Natural killer cell (primary cell): ENCODE results near the gene ENTPD7. TPM values are rescaled to one million over a fixed set of nuclear protein-coding genes. Genes with fewer than 3 reads are reported as not detected.

Experiments used
- ATAC-seq, 3 donors: fragments of 150-1000 bp in 2 of 3; fragments of 200-7000 bp in 1 of 3; cut with Tn5 transposase; 1 replicate in 1 of 3; 2 replicates in 2 of 3; pipeline ENCODE4 v1.10.0; 2021; ENCODE audit warnings: mild to moderate bottlenecking in 2 of 3, moderate library complexity in 2 of 3
- DNase-seq, 2 donors: peaks; one replicate each; pipeline versions ENCODE4 v3.0.0 to v3.0.0-alpha.2; 2013 to 2021; ENCODE audit warnings: mixed read lengths in 1 of 2
- H3K27ac ChIP-seq: one replicate; pipeline ENCODE4 v1.5.1; 2013; ENCODE audit warnings: mild to moderate bottlenecking, low read length
- H3K27me3 ChIP-seq: one replicate; pipeline ENCODE4 v1.6.1; 2013; ENCODE audit warnings: low read length; ENCODE audit not compliant: control insufficient read depth, insufficient read depth
- H3K36me3 ChIP-seq: one replicate; pipeline ENCODE4 v1.6.1; 2013; ENCODE audit warnings: low read length; ENCODE audit not compliant: control insufficient read depth, insufficient read depth
- H3K4me1 ChIP-seq: one replicate; pipeline ENCODE4 v1.6.1; 2013; ENCODE audit warnings: low read length; ENCODE audit not compliant: control insufficient read depth, insufficient read depth
- H3K4me3 ChIP-seq: one replicate; pipeline ENCODE4 v1.5.1; 2013; ENCODE audit warnings: low read length
- H3K9me3 ChIP-seq: one replicate; pipeline ENCODE4 v1.6.1; 2013; ENCODE audit warnings: low read length; ENCODE audit not compliant: control insufficient read depth, insufficient read depth
- H3K27ac Mint-ChIP-seq, 2 donors: one replicate each; pipeline ENCODE4 v1.8.0; 2022; ENCODE audit warnings: mild to moderate bottlenecking in 2 of 2, mixed read lengths in 2 of 2, moderate library complexity in 1 of 2
- H3K27me3 Mint-ChIP-seq, 2 donors: one replicate each; pipeline ENCODE4 v1.8.0; 2022; ENCODE audit warnings: low read depth in 2 of 2, mixed read lengths in 2 of 2
- H3K36me3 Mint-ChIP-seq: one replicate; pipeline ENCODE4 v1.8.0; 2022; ENCODE audit warnings: mixed read lengths
- H3K4me1 Mint-ChIP-seq, 2 donors: one replicate each; pipeline ENCODE4 v1.8.0; 2022; ENCODE audit warnings: mixed read lengths in 2 of 2
- H3K4me3 Mint-ChIP-seq: one replicate; pipeline ENCODE4 v1.8.0; 2022; ENCODE audit warnings: mild to moderate bottlenecking, moderate library complexity, mixed read lengths
- H3K9me3 Mint-ChIP-seq, 2 donors: one replicate each; pipeline ENCODE4 v1.8.0; 2022; ENCODE audit warnings: mixed read lengths in 2 of 2
- CTCF ChIP-seq: fragments of 200-600 bp; IDR thresholded peaks from one replicate; pipeline ENCODE4 v1.8.0; 2022; ENCODE audit warnings: antibody characterized with exemption
- WGBS: methylation state at CpG from one replicate; pipeline ENCODE4 v1.1.7; 2013; ENCODE audit warnings: missing lambda C conversion rate; ENCODE audit not compliant: insufficient coverage; 5-methylcytosine and 5-hydroxymethylcytosine counted together
- intact Hi-C: fragments of 100-400 bp; cut with micrococcal nuclease; formaldehyde crosslinking; loops from one replicate; pipeline ENCODE4 v1.14.2; 2022
- total RNA-seq, 4 donors: library from RNA; stranded (reverse); fragments of 120-200 nt in 1 of 4; gene quantifications; one replicate each; pipeline versions ENCODE4 v1.2.3 to v1.2.4, GENCODE V29; 2013 to 2022

Gene ENTPD7
- total RNA-seq, 3 donors from 2014 or later (not counting 1 experiment from before 2014, with no cell fraction given): 3.7 to 6.3 (median 5.6) TPM

- no peaks in the 10 kb centered on the region for H3K9me3 ChIP-seq
- 26% methylated on average over 1 of the region's 2 CpGs for WGBS
- DNase-seq (no peak), ATAC-seq (peak in 1 of 3 donors; percentile 46)
- TF ChIP-seq CTCF: no peak
- H3K27me3 Mint-ChIP-seq: no peaks in the 10 kb centered on the region
- H3K4me1 ChIP-seq: no peaks in the 10 kb centered on the region
- H3K27me3 ChIP-seq: no peaks in the 10 kb centered on the region
- no peak overlapping the region for H3K4me3 ChIP-seq
- H3K9me3 Mint-ChIP-seq: no peaks in the 10 kb centered on the region
- H3K36me3 Mint-ChIP-seq: no peaks in the 10 kb centered on the region
- no peak overlapping the region for H3K27ac ChIP-seq
- no peaks in the 10 kb centered on the region for H3K4me1 Mint-ChIP-seq
- H3K27ac Mint-ChIP-seq: no peak overlapping the region
- H3K36me3 ChIP-seq: peaks cover 4% of the 10 kb centered on the region
- H3K4me3 Mint-ChIP-seq: no peak overlapping the region
- intact Hi-C loops: no loop called here
Measured at GRCh38 chr10:99685597-99685967, 26.3 kb downstream of the ENTPD7 start.

GRCh38 chr10:99689461-99689860 lies 30.2 kb downstream of the ENTPD7 start:
- Mint-ChIP-seq H3K4me3 (no peak overlapping the region), H3K4me1 (no peaks in the 10 kb centered on the region), H3K27ac (no peak overlapping the region), H3K9me3 (no peaks in the 10 kb centered on the region), H3K27me3 (no peaks in the 10 kb centered on the region), H3K36me3 (no peaks in the 10 kb centered on the region)
- Histone ChIP-seq H3K36me3 (peaks cover 13% of the 10 kb centered on the region), H3K27ac (no peak overlapping the region), H3K4me1 (no peaks in the 10 kb centered on the region), H3K9me3 (no peaks in the 10 kb centered on the region), H3K4me3 (no peak overlapping the region), H3K27me3 (no peaks in the 10 kb centered on the region)
- intact Hi-C loops: no loop called here
- TF ChIP-seq CTCF: no peak
- DNase-seq (no peak), ATAC-seq (no peak)
- WGBS: no CpG with 5 or more reads among the region's 1 CpG

- ATAC-seq (no peak), DNase-seq (no peak)
- no peaks in the 10 kb centered on the region for H3K4me1 Mint-ChIP-seq
- H3K36me3 ChIP-seq: peaks cover 32% of the 10 kb centered on the region
- peaks cover 5% of the 10 kb centered on the region for H3K36me3 Mint-ChIP-seq
- intact Hi-C loops: no loop called here
- no peaks in the 10 kb centered on the region for H3K9me3 ChIP-seq
- no peaks in the 10 kb centered on the region for H3K9me3 Mint-ChIP-seq
- no peaks in the 10 kb centered on the region for H3K27me3 ChIP-seq
- no peak overlapping the region for H3K27ac Mint-ChIP-seq
- TF ChIP-seq CTCF: no peak
- H3K27me3 Mint-ChIP-seq: no peaks in the 10 kb centered on the region
- no peak overlapping the region for H3K4me3 ChIP-seq
- no peak overlapping the region for H3K4me3 Mint-ChIP-seq
- 99% methylated on average over 3 of the region's 3 CpGs for WGBS
- no peaks in the 10 kb centered on the region for H3K4me1 ChIP-seq
- H3K27ac ChIP-seq: no peak overlapping the region
Measured at GRCh38 chr10:99693933-99694583, 34.7 kb downstream of the ENTPD7 start.

- Histone ChIP-seq H3K27ac (no peak overlapping the region), H3K36me3 (peaks cover 38% of the 10 kb centered on the region), H3K4me1 (no peaks in the 10 kb centered on the region), H3K4me3 (no peak overlapping the region), H3K9me3 (no peaks in the 10 kb centered on the region), H3K27me3 (no peaks in the 10 kb centered on the region)
- Mint-ChIP-seq H3K36me3 (peaks cover 16% of the 10 kb centered on the region), H3K27me3 (no peaks in the 10 kb centered on the region), H3K4me3 (no peak overlapping the region), H3K27ac (no peak overlapping the region), H3K9me3 (no peaks in the 10 kb centered on the region), H3K4me1 (no peaks in the 10 kb centered on the region)
- TF ChIP-seq CTCF: no peak
- intact Hi-C loops: no loop called here
- ATAC-seq (no peak), DNase-seq (no peak)
- 95% methylated on average over 5 of the region's 6 CpGs for WGBS
Measured at GRCh38 chr10:99695761-99696160, 36.5 kb downstream of the ENTPD7 start.
